HepG2 (cell line): ENCODE measurements around the gene GLIPR1. TPM values are rescaled to one million over a fixed set of nuclear protein-coding genes. Genes with fewer than 3 reads are reported as not detected.

Experiments used
- BRD4 ChIP-seq: sonication (generic); formaldehyde crosslinking; IDR thresholded peaks from 2 replicates; pipeline ENCODE4 v1.4.0; 2020; ENCODE audit warnings: missing genetic modification reagents
- CEBPB ChIP-seq: IDR thresholded peaks from 2 replicates; pipeline ENCODE4 v1.6.1; 2011; ENCODE audit warnings: low read depth, low read length, improper control_type of control experiment, borderline replicate concordance
- FOXP1 ChIP-seq, 2 experiments: fragments of 450-650 bp in 1 of 2; IDR thresholded peaks; 2 replicates each; pipeline ENCODE4 v1.6.1; 2017 to 2018; ENCODE audit warnings: antibody characterized with exemption in 1 of 2
- GMEB2 ChIP-seq: IDR thresholded peaks from 2 replicates; pipeline ENCODE4 v1.6.1; 2016; ENCODE audit warnings: missing biosample characterization, missing genetic modification reagents, low read depth
- ISX ChIP-seq: sonication (generic); formaldehyde crosslinking; conservative IDR thresholded peaks from 2 replicates; pipeline ENCODE4 v1.5.0; 2020; ENCODE audit warnings: missing genetic modification reagents
- MYPOP ChIP-seq: sonication (generic); formaldehyde crosslinking; IDR thresholded peaks from 2 replicates; pipeline ENCODE4 v1.8.1; 2023; ENCODE audit warnings: mild to moderate bottlenecking, moderate library complexity, missing genetic modification reagents
- NCOA1 ChIP-seq: sonication (generic); formaldehyde crosslinking; IDR thresholded peaks from 2 replicates; pipeline ENCODE4 v1.9.0; 2021; ENCODE audit warnings: missing genetic modification reagents
- SIN3B ChIP-seq: fragments of 150-350 bp; IDR thresholded peaks from 2 replicates; pipeline ENCODE4 v1.6.1; 2014; ENCODE audit warnings: low read length
- TRAFD1 ChIP-seq: sonication (generic); formaldehyde crosslinking; IDR thresholded peaks from 2 replicates; pipeline ENCODE4 v1.5.1; 2020; ENCODE audit warnings: missing genetic modification reagents, mild to moderate bottlenecking, borderline replicate concordance
- ZBTB4 ChIP-seq: sonication (generic); formaldehyde crosslinking; IDR thresholded peaks from 2 replicates; pipeline ENCODE4 v1.4.0; 2020; ENCODE audit warnings: missing genetic modification reagents, mild to moderate bottlenecking, borderline replicate concordance
- ZMYM2 ChIP-seq: sonication (generic); formaldehyde crosslinking; IDR thresholded peaks from 2 replicates; pipeline ENCODE4 v1.8.0; 2022; ENCODE audit warnings: mild to moderate bottlenecking, missing genetic modification reagents
- ZNF136 ChIP-seq: sonication (generic); formaldehyde crosslinking; IDR thresholded peaks from 2 replicates; pipeline ENCODE4 v1.8.1; 2022; ENCODE audit warnings: low read depth, mild to moderate bottlenecking, moderate library complexity, missing genetic modification reagents
- ZNF670 ChIP-seq: sonication (generic); formaldehyde crosslinking; IDR thresholded peaks from 2 replicates; pipeline ENCODE4 v1.8.0; 2022; ENCODE audit warnings: mild to moderate bottlenecking, missing genetic modification reagents, borderline replicate concordance
- ZNF782 ChIP-seq: sonication (generic); formaldehyde crosslinking; IDR thresholded peaks from 2 replicates; pipeline ENCODE4 v1.4.0; 2020; ENCODE audit warnings: missing genetic modification reagents, mild to moderate bottlenecking, borderline replicate concordance
- ZNF839 ChIP-seq: sonication (generic); formaldehyde crosslinking; IDR thresholded peaks from 2 replicates; pipeline ENCODE4 v1.4.0; 2020; ENCODE audit warnings: missing genetic modification reagents, mild to moderate bottlenecking, borderline replicate concordance
- ZNF879 ChIP-seq: sonication (generic); formaldehyde crosslinking; IDR thresholded peaks from 2 replicates; pipeline ENCODE4 v1.8.1; 2023; ENCODE audit warnings: missing genetic modification reagents
- ZNF883 ChIP-seq: sonication (generic); formaldehyde crosslinking; IDR thresholded peaks from 2 replicates; pipeline ENCODE4 v1.5.1; 2020; ENCODE audit warnings: mild to moderate bottlenecking, missing genetic modification reagents; ENCODE audit errors: not compliant biosample characterization
- polyA plus RNA-seq, 8 experiments: library from polyadenylated mRNA; depleted of rRNA in 3 of 8; stranded (reverse) in 7 of 8; unstranded in 1 of 8; fragments of >200 nt; fragmentation: Illumina TruSeq in 4 of 8; extraction: Trizol in 4 of 8; gene quantifications; 2 replicates each; pipeline versions ENCODE4 v1.2.1 to v1.2.3, GENCODE V29; 2011 to 2016; ENCODE audit warnings: low read depth in 4 of 8, missing spikeins in 1 of 8, mixed read lengths in 1 of 8; ENCODE audit not compliant: insufficient read depth in 1 of 8
- total RNA-seq, 5 experiments: library from RNA; depleted of rRNA; stranded (reverse); fragments of >200 nt; fragmentation: Illumina TruSeq; extraction: Trizol; gene quantifications; 2 replicates each; pipeline ENCODE4 v1.2.3, GENCODE V29; 2016; ENCODE audit warnings: low read depth in 1 of 5

GLIPR1 gene
- total and polyA plus RNA-seq, 2 of the 13 experiments (the other 11 are each of a cell fraction or from before 2014, with no cell fraction given), result 1.9 to 5.0 TPM

GRCh38 chr12:75511116-75512048, 30.8 kb downstream of the GLIPR1 start, which contains the start of gene KRR1 (continued):
- TF ChIP-seq CEBPB, result 0 out of 2 replicates have a peak, but pooled peaks have one; percentile 0
- peak; percentile 34; the same call in 1 of the 2 replicates for TF ChIP-seq ZNF879 (CRISPR knock-in tag)
- peak; percentile 85; the same call in 1 of the 2 replicates for TF ChIP-seq MYPOP
- peak; percentile 45 for TF ChIP-seq ZNF883
- peak; percentile 73 for TF ChIP-seq NCOA1 (CRISPR knock-in tag)
- TF ChIP-seq ZBTB4 (CRISPR knock-in tag), result peak; percentile 78; the same call in 1 of the 2 replicates
- TF ChIP-seq ZMYM2 (CRISPR knock-in tag), result peak; percentile 81
- TF ChIP-seq TRAFD1 (CRISPR knock-in tag), result 0 out of 2 replicates have a peak, but pooled peaks have one; percentile 63
- peak; percentile 93 for TF ChIP-seq GMEB2 (CRISPR knock-in tag)
- peak; percentile 78; the same call in 1 of the 2 replicates for TF ChIP-seq ZNF670 (CRISPR knock-in tag)
- peak; percentile 67; the same call in 1 of the 2 replicates for TF ChIP-seq ZNF782 (CRISPR knock-in tag)
- no peak for TF ChIP-seq ZNF839 (CRISPR knock-in tag)
- TF ChIP-seq BRD4 (CRISPR knock-in tag), result peak; percentile 61; the same call in 1 of the 2 replicates
- 0 out of 2 replicates have a peak, but pooled peaks have one; percentile 27 for TF ChIP-seq ISX (CRISPR knock-in tag)
- peak; percentile 94 for TF ChIP-seq SIN3B
- no peak for TF ChIP-seq FOXP1 (IDR thresholded peaks at IDR 0.05)
- TF ChIP-seq FOXP1 (CRISPR knock-in tag; IDR thresholded peaks at IDR 0.05), result no peak; the same call in 1 of the 2 replicates
- peak; percentile 85; the same call in 1 of the 2 replicates for TF ChIP-seq ZNF136
